GM15510 (cell line): ENCODE results near the gene NUDC.

ENCODE experiments used
- POLR2A ChIP-seq: IDR thresholded peaks from 3 replicates; pipeline ENCODE4 v1.6.1; 2011; ENCODE audit warnings: borderline replicate concordance; ENCODE audit not compliant: insufficient read length; ENCODE audit errors: extremely low read depth

Gene NUDC

DNA sequence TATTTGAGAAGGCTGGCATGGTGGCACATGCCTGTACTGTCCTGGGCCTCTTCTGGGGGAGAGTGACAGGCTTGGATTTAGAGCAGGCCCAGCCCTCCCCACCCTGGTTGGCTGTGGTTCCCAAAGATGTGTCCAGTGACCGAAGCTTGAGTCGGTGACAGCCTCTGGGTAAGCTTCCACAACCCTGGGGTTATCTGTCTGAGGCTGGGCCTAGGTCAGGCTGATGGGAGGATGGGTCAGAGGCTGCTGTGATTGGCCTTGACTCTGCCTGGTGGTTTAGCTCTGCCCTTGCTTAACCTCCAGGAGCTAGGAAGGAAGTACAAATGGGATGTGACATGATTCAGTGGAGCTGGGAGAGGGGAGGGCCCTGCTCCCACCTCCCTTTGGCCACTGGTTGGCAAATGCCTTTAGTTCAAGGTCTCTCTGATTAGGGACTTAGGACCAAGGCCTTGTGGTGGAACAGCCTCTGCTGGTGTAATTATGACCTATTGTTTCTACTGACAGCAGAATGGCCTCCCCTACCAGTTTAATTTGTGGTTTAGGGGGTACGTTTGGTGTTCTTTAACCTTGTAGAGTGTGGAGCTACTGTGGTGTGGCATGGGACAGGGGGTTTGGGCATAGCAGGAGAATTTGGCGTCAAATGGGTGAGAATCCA, 16.6 kb downstream of the NUDC start:
- TF ChIP-seq POLR2A: no peak

DNA sequence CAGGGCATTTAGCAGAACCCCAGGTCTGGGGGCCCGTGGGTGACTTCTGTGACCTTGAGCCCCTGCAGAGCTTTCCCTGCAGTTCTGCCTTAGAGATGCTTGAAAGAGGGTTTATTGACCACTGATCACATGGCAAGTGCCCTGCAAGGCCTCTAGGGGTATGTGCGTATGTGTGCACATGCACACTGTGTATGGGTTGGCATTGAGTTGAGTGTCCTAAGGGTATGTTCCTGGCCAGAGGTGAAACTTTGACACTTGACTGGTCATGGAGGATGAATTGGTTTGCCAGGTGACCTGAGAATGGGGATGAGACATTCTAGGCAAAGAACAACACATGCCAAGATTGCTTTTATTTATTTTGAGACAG, 17.1 kb downstream of the NUDC start:
- TF ChIP-seq POLR2A: no peak

DNA sequence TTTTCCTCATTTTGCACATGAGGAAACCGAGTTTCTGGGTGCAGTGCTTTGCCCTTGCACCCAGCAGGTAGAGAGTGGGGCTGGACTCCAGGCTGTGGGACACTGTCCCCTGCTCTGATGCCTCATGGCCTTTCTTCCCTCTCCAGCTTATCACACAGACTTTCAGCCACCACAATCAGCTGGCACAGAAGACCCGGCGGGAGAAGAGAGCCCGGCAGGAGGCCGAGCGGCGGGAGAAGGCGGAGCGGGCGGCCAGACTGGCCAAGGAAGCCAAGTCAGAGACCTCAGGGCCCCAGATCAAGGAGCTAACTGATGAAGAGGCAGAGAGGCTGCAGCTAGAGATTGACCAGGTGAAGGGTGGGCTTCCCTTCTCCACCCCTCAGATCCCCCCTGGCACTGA, 19.8 kb downstream of the NUDC start:
- no peak for TF ChIP-seq POLR2A

DNA sequence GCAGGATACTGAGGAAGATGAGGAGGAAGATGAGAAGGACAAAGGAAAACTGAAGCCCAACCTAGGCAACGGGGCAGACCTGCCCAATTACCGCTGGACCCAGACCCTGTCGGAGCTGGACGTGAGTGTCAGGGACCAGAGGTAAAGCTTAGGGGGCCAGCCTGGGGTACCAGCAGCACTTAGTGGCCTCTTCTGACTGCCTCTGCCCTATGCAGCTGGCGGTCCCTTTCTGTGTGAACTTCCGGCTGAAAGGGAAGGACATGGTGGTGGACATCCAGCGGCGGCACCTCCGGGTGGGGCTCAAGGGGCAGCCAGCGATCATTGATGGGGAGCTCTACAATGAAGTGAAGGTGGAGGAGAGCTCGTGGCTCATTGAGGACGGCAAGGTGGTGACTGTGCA, 21.1 kb downstream of the NUDC start:
- no peak for TF ChIP-seq POLR2A

DNA sequence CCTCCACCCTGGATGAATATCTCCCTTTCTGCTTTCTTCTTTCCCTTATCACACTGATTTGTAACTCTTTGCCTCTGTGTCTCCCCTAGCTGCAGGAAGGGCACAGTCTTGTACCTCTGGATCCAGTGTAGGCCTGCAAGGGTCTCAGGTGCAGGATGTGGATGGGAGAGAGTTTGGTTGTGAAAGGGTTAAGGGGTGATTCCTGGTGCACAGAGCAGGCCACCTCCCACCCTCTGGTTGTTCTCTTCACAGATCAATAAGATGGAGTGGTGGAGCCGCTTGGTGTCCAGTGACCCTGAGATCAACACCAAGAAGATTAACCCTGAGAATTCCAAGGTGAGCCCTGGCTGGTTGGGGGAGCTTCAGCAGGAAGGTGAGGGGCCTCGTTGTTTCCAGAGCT, 23.6 kb downstream of the NUDC start:
- TF ChIP-seq POLR2A: no peak

DNA sequence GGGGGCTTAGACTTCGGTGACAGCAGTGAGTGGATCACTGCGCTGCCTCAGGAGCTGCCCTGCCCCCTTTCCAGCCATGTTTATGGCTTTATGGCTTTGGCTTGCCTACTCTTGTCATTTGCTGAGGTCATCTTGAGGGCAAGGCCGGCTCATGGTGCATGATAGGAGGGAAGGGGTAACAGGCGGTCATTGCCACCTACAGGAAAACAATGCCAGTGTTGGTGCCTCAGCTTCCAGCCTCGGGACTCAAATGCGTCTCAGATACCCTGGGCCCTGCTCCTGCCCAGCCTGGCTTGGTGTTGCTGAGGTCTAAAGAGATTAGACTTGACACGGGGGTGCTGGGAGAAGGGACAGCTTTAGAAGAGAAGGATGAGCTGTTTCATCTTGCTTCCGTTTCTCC, 24.2 kb downstream of the NUDC start:
- no peak for TF ChIP-seq POLR2A

GRCh38 chr1:26946270-26946669, 24.7 kb downstream of the NUDC start:
- TF ChIP-seq POLR2A: no peak

- TF ChIP-seq POLR2A: no peak
Measured at GRCh38 chr1:26949266-26949925, 27.9 kb downstream of the NUDC start.

DNA sequence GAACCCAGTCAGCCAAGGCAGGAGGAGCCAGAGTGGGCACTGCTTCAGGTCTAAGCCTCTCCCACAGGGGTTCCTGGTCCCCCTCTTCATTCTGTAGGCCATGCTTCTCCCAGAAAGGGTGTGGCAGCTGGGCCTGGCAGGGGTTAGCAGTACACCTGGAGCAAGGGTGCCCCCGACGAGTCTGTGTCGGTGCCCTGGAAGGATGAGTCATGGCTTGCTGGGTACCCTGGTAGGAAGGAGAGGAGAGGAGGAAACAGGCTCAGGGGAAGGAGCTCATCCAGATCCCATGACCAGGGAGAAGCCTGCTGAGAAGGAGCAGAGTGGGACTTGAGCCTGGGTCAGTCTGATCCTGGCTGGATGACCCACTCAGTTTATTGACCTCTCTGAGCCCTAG, 28.4 kb downstream of the NUDC start:
- TF ChIP-seq POLR2A: no peak

- no peak for TF ChIP-seq POLR2A
Measured at GRCh38 chr1:26950602-26951001, 29.1 kb downstream of the NUDC start.

DNA sequence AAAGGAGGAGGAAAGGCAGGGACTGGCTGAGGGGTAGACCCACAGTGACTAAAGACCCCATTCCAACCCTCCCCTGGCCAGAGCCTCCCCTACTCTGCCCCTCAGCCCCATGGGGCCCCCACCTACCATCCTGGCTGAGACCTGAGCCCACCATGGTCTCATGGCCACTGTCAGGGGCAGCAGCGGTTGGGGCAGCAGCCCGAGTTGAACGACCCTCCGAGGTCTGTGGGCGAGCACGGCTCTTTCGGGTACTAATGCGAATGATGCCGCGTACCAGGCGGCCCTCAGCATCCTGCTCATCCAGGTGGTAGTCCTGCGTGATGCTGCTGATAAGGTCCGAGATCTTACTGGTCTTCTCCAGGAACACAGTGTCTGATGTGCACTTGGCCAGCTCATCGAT, 29.7 kb downstream of the NUDC start:
- TF ChIP-seq POLR2A: no peak

GRCh38 chr1:26951821-26952497, 30.4 kb downstream of the NUDC start:
- no peak for TF ChIP-seq POLR2A

- TF ChIP-seq POLR2A: no peak
Measured at GRCh38 chr1:26953374-26953773, 31.8 kb downstream of the NUDC start.

GRCh38 chr1:26956321-26956720, 34.8 kb downstream of the NUDC start:
- no peak for TF ChIP-seq POLR2A

DNA sequence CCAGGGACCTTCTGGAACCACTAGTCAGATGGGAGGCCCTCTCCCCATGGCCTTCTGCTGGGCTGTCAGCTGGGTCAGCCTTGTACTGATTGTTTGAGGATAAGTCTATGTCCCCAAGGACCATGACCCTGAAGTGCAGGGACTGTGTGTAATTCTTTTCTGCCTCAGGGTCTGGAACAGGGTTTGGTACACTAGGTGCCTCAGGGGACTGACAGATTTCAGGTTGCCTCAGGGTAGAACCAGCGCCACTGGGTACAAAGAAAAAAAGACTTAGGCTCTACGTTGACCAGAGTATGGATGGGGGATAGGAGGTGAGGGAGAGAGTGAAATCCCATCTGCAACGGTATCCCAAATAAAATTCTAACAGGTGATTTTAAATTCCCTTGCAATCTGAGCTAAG, 35.8 kb downstream of the NUDC start:
- no peak for TF ChIP-seq POLR2A

DNA sequence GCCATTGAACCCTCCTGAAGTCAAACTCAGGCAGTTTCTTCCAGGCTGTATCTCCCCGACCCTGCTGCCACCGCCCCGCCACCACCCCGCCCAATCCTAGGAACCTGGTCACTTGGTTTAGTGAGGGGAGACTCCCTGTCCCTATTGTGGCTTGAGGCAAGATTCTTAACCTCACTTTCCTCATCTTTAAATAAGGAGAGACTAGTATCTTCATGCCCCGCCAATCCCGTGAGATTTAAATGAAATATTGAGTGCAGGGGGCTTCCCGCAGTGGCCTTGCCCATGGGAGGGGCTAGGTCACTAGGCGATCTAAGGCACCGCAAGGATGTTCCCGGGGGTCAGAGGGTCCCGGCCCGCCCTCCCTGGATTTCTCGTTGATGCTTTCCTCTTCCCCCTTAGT, 37.7 kb downstream of the NUDC start:
- no peak for TF ChIP-seq POLR2A
